SK-N-SH treated with all-trans-retinoic acid at 6 μM for 48 hours (cell line): ENCODE data around the gene TEX36.
"Not testable (repeated sequence)": the region's sequence is repeated elsewhere in the genome, so short reads cannot be mapped to it uniquely, and the experiment has no call there.

Experiments
- ATAC-seq: fragments of 200-7000 bp; cut with Tn5 transposase; 3 replicates; pipeline ENCODE4 v1.9.1; 2020; ENCODE audit warnings: mild to moderate bottlenecking, moderate library complexity
- ARNTL ChIP-seq: fragments of 450-650 bp; formaldehyde crosslinking; IDR thresholded peaks from 2 replicates; pipeline ENCODE4 v1.5.0; 2020; ENCODE audit warnings: low read depth, mild to moderate bottlenecking, moderate library complexity, borderline replicate concordance
- BACH2 ChIP-seq: fragments of 250-450 bp; sonication (Bioruptor Pico); IDR thresholded peaks from 2 replicates; pipeline ENCODE4 v1.9.0; 2021; ENCODE audit warnings: mild to moderate bottlenecking, borderline replicate concordance
- CREB5 ChIP-seq: fragments of 250-450 bp; sonication (Bioruptor Pico); IDR thresholded peaks from 2 replicates; pipeline ENCODE4 v1.5.1; 2020; ENCODE audit warnings: low read depth, mild to moderate bottlenecking, moderate library complexity
- CSDC2 ChIP-seq: fragments of 250-450 bp; sonication (Bioruptor Pico); IDR thresholded peaks from 2 replicates; pipeline ENCODE4 v1.5.0; 2020; ENCODE audit warnings: mild to moderate bottlenecking, moderate library complexity
- ESRRG ChIP-seq: fragments of 250-450 bp; sonication (Bioruptor Pico); IDR thresholded peaks from 2 replicates; pipeline ENCODE4 v1.6.1; 2021; ENCODE audit warnings: mild to moderate bottlenecking
- OSR1 ChIP-seq: fragments of 250-450 bp; sonication (Bioruptor Pico); IDR thresholded peaks from 2 replicates; pipeline ENCODE4 v1.8.0; 2022; ENCODE audit warnings: moderate library complexity, mild to moderate bottlenecking, inconsistent platforms
- PPARA ChIP-seq: fragments of 250-450 bp; sonication (Bioruptor Pico); IDR thresholded peaks from 2 replicates; pipeline ENCODE4 v1.5.0; 2020; ENCODE audit warnings: mild to moderate bottlenecking, borderline replicate concordance
- RARB ChIP-seq: fragments of 250-450 bp; sonication (Bioruptor Pico); IDR thresholded peaks from 2 replicates; pipeline ENCODE4 v1.8.0; 2021; ENCODE audit warnings: mild to moderate bottlenecking, moderate library complexity
- SNAI2 ChIP-seq: fragments of 250-450 bp; sonication (Bioruptor Pico); IDR thresholded peaks from 2 replicates; pipeline ENCODE4 v1.5.0; 2020; ENCODE audit warnings: mild to moderate bottlenecking, moderate library complexity
- TOX ChIP-seq: fragments of 250-450 bp; sonication (Bioruptor Pico); IDR thresholded peaks from 2 replicates; pipeline ENCODE4 v1.8.0; 2021; ENCODE audit warnings: mild to moderate bottlenecking, moderate library complexity, borderline replicate concordance
- ZC3H10 ChIP-seq: fragments of 250-450 bp; sonication (Bioruptor Pico); IDR thresholded peaks from 2 replicates; pipeline ENCODE4 v1.5.1; 2021; ENCODE audit warnings: mild to moderate bottlenecking, moderate library complexity
- ZFP3 ChIP-seq: fragments of 250-450 bp; sonication (Bioruptor Pico); IDR thresholded peaks from 2 replicates; pipeline ENCODE4 v1.5.0; 2020; ENCODE audit warnings: mild to moderate bottlenecking, moderate library complexity
- ZFP30 ChIP-seq: fragments of 450-650 bp; formaldehyde crosslinking; IDR thresholded peaks from 2 replicates; pipeline ENCODE4 v1.5.0; 2022; ENCODE audit warnings: mild to moderate bottlenecking, moderate library complexity
- ZNF565 ChIP-seq: fragments of 450-650 bp; formaldehyde crosslinking; conservative IDR thresholded peaks from 2 replicates; pipeline ENCODE4 v1.5.0; 2020; ENCODE audit warnings: low read depth, mild to moderate bottlenecking, moderate library complexity
- ZNF70 ChIP-seq: fragments of 450-650 bp; formaldehyde crosslinking; IDR thresholded peaks from 2 replicates; pipeline ENCODE4 v1.5.0; 2020; ENCODE audit warnings: mild to moderate bottlenecking, moderate library complexity
- ZNF8 ChIP-seq: fragments of 450-650 bp; formaldehyde crosslinking; IDR thresholded peaks from 2 replicates; pipeline ENCODE4 v1.5.0; 2020; ENCODE audit warnings: mild to moderate bottlenecking, moderate library complexity
- TF ChIP-seq, protein P1 (sequence below): fragments of 250-450 bp; sonication (Bioruptor Pico); IDR thresholded peaks from 2 replicates; pipeline ENCODE4 v1.5.1; 2021; ENCODE audit warnings: mild to moderate bottlenecking, moderate library complexity
- TF ChIP-seq, protein P2 (sequence below): fragments of 250-450 bp; sonication (Bioruptor Pico); IDR thresholded peaks from 2 replicates; pipeline ENCODE4 v1.5.0; 2020; ENCODE audit warnings: mild to moderate bottlenecking, moderate library complexity

The TEX36 gene

DNA sequence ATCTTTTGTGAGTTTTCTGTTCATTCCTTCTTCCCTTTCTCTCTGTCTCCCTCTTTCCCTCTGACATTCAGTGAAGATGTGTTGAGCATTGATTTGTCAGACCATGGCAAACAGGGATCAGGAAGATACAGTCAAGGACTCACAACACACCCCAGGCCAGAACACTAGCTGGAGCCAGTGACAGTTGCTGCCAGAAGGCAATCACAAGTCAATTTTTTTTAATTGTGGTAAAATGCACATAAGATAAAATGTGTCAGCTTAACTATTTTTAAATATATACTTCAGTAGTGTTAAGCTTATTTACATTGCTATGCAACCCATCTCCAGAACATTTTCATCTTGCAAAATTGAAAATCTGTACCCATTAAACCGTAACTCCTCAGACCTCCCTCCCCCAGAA is 62.6 kb downstream of the TEX36 start (continued):
- no peak for TF ChIP-seq PPARA (CRISPR knock-in tag)
- TF ChIP-seq ZNF8 (CRISPR knock-in tag), result no peak

GRCh38 chr10:125613062-125613461 is 69.9 kb downstream of the TEX36 start:
- ATAC-seq, result not testable (repeated sequence)

GRCh38 chr10:125611756-125612155 is 71.2 kb downstream of the TEX36 start:
- no peak for ATAC-seq
- TF ChIP-seq, protein P1, sequence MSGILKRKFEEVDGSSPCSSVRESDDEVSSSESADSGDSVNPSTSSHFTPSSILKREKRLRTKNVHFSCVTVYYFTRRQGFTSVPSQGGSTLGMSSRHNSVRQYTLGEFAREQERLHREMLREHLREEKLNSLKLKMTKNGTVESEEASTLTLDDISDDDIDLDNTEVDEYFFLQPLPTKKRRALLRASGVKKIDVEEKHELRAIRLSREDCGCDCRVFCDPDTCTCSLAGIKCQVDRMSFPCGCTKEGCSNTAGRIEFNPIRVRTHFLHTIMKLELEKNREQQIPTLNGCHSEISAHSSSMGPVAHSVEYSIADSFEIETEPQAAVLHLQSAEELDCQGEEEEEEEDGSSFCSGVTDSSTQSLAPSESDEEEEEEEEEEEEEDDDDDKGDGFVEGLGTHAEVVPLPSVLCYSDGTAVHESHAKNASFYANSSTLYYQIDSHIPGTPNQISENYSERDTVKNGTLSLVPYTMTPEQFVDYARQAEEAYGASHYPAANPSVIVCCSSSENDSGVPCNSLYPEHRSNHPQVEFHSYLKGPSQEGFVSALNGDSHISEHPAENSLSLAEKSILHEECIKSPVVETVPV (CRISPR knock-in tag), result no peak
- no peak for TF ChIP-seq ARNTL (CRISPR knock-in tag)
- TF ChIP-seq CSDC2, result no peak
- TF ChIP-seq BACH2, result no peak
- TF ChIP-seq, protein P2, sequence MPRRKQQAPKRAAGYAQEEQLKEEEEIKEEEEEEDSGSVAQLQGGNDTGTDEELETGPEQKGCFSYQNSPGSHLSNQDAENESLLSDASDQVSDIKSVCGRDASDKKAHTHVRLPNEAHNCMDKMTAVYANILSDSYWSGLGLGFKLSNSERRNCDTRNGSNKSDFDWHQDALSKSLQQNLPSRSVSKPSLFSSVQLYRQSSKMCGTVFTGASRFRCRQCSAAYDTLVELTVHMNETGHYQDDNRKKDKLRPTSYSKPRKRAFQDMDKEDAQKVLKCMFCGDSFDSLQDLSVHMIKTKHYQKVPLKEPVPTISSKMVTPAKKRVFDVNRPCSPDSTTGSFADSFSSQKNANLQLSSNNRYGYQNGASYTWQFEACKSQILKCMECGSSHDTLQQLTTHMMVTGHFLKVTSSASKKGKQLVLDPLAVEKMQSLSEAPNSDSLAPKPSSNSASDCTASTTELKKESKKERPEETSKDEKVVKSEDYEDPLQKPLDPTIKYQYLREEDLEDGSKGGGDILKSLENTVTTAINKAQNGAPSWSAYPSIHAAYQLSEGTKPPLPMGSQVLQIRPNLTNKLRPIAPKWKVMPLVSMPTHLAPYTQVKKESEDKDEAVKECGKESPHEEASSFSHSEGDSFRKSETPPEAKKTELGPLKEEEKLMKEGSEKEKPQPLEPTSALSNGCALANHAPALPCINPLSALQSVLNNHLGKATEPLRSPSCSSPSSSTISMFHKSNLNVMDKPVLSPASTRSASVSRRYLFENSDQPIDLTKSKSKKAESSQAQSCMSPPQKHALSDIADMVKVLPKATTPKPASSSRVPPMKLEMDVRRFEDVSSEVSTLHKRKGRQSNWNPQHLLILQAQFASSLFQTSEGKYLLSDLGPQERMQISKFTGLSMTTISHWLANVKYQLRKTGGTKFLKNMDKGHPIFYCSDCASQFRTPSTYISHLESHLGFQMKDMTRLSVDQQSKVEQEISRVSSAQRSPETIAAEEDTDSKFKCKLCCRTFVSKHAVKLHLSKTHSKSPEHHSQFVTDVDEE (CRISPR knock-in tag), result no peak

GRCh38 chr10:125611216-125611615 is 71.7 kb downstream of the TEX36 start:
- TF ChIP-seq CREB5 (CRISPR knock-in tag) (no peak), ZC3H10 (CRISPR knock-in tag) (no peak), ARNTL (CRISPR knock-in tag) (no peak), SNAI2 (CRISPR knock-in tag) (no peak), ZNF70 (no peak)
- no peak for ATAC-seq

GRCh38 chr10:125609859-125610258 is 73.1 kb downstream of the TEX36 start:
- TF ChIP-seq ARNTL (CRISPR knock-in tag) (no peak), ZNF70 (no peak), ZNF565 (CRISPR knock-in tag) (no peak), CSDC2 (no peak), CREB5 (CRISPR knock-in tag) (no peak), RARB (CRISPR knock-in tag) (no peak), ESRRG (no peak), PPARA (CRISPR knock-in tag) (no peak), ZC3H10 (CRISPR knock-in tag) (no peak), OSR1 (CRISPR knock-in tag) (no peak)
- no peak for ATAC-seq

- no peak for ATAC-seq
- TF ChIP-seq ZNF8 (CRISPR knock-in tag), result no peak
- TF ChIP-seq ZFP30 (CRISPR knock-in tag), result no peak
- no peak for TF ChIP-seq ZNF70
- no peak for TF ChIP-seq ZFP3 (CRISPR knock-in tag)
- no peak for TF ChIP-seq ARNTL (CRISPR knock-in tag)
- TF ChIP-seq ZC3H10 (CRISPR knock-in tag), result no peak
- TF ChIP-seq ZNF565 (CRISPR knock-in tag), result no peak
- no peak for TF ChIP-seq PPARA (CRISPR knock-in tag)
- TF ChIP-seq, protein P2 (CRISPR knock-in tag), result no peak
- TF ChIP-seq TOX, result no peak
- TF ChIP-seq, all 23 proteins: peak for 0
Observed at GRCh38 chr10:125608474-125608873, 74.5 kb downstream of the TEX36 start.
